HG02870 (cell line): ENCODE data around the gene ZNF547.
A peak's percentile ranks its signal among the peaks of the same experiment; 100 is the strongest.

Source experiments
- ATAC-seq: cut with Tn5 transposase; IDR thresholded peaks from one replicate; pipeline ENCODE4 v1.9.1; 2021; ENCODE audit warnings: mild to moderate bottlenecking, moderate library complexity; ENCODE audit not compliant: unreplicated experiment

The ZNF547 gene

DNA sequence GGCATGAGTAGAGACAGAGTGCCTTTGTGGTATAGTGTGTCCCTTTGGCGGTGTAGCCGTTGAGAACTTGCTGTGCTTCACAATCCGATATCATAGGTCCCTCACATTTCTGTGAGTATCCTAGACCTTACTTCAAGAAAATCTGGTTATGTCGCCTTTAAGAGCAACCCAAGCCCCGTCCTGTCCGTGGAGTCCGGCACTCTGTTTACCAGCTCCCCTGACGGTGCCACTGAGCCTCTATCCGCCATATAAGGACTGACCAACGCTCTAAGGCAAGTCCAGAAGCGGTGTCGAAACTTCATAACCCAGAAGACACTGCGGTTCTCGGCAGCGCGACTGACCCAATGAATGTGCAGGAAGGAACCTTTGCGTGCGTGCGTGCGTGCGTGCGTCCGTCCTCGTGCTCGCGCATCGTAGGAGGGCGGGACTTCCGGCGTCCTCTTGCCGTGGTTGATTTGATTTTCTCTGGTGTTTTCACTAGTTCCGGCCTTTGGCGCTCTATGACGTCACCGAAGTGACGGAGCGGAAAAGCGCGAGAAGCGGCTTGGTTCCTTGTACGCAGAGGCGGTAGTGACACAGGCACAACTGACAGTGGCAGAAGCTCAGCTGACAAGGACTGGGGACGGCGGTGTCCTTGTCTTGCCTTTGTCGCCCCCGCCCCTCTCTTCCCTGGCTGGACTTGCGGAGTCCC, at the start of gene ZNF547, which contains the start of gene TRAPPC2B:
Gene ZNF547, plus strand, starts transcription at position 555 of the 691 bp plus-strand sequence. CDS start 5,005 bp downstream, outside the sequence.
Gene TRAPPC2B, plus strand, starts transcription at position 555 of the 691 bp plus-strand sequence. CDS start 1,283 bp downstream, outside the sequence.
- ATAC-seq = peak; percentile 90

DNA sequence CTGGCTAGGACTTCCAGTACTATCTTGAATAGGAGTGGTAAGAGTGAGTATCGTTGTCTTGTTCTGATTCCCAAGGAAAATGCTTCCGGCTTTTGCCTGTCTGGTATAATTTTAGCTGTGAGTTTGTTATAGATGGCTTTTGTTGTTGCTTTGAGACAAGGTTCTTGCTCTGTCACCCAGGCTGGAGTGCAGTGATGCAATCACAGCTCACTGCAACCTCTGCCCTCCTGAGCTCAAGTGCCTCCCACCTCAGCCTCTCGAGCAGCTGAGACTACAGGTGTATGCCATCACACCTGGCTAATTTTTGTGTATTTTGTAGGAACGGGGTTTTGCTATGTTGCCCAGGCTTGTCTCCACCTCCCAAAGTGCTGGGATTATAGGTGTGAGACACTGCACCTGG, 49.2 kb upstream of the ZNF547 start:
- ATAC-seq = no peak

DNA sequence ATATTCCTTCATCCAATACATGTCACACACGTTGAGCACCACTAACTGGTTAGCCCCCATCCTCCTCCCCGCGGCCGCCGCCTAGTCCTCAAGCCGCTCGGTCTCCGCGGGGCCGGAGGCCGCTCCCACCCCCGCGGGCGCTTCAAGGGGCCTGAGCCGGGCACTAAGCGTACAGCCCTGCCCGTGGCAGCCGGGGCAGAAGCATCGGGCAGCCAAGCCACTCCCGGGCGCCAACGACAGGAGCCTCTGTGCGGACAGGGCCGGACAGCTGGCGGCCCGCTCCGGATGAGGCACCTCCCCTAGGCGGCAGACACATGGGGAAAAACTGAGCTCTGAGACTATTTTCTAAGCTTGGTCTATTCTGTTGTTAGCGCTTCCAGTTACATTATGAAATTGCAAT, 45.8 kb upstream of the ZNF547 start:
- no peak for ATAC-seq

DNA sequence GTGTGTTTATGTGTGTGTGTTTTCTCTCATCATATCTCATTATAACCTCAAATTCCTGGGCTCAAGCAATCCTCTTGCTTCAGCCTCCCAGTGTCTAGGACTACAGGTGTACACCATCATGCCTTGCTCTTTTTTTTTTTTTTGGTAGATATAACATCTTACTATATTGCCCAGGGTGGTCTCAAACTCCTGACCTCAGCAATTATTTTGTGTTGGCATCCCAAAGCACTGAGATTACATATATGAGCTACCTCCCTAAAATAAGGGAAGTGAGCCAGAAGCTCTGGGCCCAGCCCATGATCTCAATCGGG, 43.5 kb upstream of the ZNF547 start:
- ATAC-seq = no peak

DNA sequence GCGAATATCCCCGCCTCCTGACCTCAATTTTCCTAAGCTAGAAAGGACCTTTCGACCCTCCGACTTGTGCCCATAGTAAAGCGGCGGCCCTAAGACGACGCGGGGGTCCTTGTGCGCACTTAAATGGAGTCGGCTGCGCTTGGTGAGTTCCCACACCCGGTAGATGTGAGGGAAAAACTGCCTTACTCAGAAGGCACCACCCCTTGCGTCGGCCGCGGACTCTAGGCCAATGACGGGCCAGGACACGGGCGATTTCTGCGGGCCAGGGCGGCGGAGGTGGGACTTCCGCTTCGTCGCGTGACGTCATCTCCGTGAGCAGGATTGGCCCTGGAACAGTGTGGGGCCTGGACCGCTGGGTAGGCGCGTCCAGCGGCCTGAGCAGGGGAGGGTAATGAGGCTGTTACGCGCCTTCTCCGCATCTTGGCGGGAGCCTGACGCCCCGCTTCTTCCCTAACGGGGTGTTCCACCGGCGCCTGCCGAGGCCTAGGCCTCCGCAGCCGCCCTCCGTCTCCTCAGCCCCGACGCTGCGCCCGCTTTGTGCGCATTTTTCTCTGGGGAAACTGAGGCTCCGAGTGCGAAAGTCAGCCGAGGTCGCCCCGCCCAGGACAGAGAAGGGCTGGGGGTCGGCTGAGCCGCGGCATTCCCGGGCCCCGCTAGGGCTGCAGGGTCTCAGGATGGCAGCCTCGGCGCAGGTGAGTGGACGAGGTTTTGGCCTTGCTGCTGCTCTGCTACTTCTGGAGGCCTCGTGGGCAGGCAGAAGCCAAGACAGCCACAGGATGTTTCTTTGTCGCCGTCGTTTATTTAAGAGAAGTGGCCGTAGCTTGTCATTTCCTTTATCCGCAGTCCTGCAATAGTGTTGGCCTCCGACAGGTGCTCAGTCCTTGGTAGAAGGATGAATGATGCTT, 42.9 kb upstream of the ZNF547 start, which contains the start of gene ZNF543:
Gene ZNF543, plus strand, starts transcription at position 293 of the 905 bp plus-strand sequence. Its CDS starts 382 bp downstream, at position 675.
- ATAC-seq = peak; percentile 91

DNA sequence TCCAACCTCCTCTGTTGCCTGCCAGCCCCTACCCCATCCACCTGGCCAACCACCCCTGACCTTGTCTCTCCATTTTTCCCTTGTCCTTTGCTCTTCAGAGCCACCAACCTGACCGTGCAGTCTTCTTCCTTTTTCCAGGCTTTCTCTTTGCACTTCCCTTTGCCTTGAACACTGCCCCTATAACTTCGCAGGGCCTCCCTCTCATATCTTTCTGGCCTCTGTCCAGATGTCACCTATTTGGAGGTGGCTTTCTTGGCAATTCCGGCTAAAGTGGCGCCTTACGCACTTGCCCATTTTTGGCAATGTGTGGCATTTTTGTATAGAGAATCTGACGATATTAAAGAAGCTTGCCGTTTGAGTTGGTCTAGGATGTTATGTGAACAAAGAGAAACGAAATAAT, 42.2 kb upstream of the ZNF547 start:
- no peak for ATAC-seq

DNA sequence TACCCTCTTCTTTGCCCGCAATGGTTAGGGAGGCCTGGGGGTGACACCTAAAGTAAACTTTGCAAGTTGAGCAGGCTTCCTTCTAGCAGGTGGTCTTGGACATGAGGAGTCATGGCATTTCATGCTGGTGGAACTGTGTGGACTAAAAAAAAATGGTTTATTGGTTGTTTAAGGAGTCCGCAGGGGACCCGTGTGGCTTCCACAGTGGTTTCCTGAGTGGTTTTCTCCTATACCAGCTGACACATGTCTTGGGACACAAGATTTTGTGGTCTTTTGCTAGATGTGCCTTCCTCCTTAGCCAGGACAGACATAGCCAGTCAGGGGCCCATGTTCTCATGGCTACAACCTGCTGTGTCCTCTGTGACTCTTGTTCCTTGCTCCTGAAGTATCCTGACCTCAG, 41.6 kb upstream of the ZNF547 start:
- no peak for ATAC-seq

DNA sequence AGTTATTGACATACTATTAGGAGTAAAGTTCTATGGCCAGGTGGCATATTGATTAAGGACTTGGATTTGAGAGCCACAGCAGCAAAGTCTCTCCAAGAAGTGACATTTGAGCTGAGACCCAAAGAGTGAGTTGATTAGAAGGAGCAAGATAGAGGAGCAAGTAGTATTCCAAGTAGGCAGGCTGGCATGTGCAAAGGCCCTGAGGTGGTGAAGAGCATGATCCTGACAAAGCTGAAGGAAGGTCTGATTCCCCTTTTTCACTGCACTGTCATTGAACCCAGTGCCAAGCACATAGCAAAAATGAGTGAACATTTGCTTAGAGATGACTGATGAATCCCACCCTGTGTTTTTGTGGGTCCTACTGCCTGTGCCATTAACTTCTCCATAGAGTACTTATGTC, 38.4 kb upstream of the ZNF547 start:
- no peak for ATAC-seq

DNA sequence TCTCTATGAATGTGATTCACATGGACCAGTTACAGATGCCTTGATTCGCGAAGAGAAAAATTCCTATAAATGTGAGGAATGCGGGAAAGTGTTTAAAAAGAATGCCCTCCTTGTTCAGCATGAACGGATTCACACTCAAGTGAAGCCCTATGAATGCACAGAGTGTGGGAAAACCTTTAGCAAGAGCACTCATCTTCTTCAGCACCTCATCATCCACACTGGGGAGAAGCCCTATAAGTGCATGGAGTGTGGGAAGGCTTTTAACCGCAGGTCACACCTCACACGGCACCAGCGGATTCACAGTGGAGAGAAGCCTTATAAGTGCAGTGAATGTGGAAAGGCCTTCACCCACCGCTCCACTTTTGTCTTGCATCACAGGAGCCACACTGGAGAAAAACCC, 35.4 kb upstream of the ZNF547 start:
- no peak for ATAC-seq

DNA sequence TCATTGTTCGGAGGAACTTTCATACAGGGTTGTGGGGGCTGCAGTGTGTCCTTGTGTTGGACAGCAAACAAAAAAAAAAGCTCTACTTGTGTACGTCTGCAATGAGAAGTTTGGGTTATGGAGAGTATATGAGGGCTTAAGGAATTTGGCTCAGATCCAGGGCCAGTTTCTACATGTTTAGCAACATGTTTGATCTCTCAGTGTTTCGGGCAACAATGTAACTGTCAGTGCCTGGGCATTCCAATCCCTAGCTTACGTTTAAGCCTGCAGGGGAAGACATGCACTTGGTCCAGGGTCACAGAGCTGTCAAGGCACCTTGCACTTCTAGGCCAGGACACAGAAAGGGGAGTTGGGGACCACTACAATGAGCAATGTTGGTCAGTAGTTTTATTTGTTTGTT, 29.2 kb upstream of the ZNF547 start:
- ATAC-seq = no peak

DNA sequence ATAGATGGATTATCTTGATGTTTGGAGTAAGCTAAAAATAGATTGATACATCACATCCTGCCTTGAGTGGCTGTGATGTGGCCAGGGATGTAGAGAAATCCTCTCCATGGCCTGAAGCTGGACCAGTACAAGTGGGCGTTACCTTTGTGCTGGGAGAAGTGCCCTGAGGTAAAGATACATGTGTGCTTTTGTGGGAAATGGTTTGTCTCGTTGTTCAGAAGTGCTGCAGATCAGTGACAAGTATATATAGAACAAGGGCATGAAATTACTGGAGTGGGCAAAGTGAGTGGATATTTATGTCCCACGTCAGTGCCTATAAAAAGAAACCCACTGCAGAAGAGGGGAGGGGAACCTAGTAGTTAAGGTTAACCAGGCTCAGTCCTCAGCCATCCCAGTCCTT, 24.5 kb upstream of the ZNF547 start:
- no peak for ATAC-seq

DNA sequence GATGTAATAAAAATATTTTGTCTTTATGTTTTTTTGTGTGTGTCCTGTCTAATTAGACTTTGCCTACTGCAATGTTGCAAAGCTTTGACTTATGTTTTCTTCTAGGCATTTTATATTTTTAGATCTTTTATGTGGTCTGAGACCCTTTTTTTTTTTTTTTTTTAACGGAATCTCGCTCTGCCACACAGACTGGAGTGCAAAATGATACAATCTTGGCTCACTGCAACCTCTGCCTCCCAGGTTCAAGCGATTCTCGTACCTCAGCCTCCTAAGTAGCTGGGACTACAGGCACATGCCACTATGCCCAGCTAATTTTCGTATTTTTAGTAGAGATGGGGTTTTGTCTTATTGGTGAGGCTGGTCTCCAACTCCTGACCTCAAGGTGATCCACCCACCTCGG, 20.8 kb upstream of the ZNF547 start:
- ATAC-seq = no peak

DNA sequence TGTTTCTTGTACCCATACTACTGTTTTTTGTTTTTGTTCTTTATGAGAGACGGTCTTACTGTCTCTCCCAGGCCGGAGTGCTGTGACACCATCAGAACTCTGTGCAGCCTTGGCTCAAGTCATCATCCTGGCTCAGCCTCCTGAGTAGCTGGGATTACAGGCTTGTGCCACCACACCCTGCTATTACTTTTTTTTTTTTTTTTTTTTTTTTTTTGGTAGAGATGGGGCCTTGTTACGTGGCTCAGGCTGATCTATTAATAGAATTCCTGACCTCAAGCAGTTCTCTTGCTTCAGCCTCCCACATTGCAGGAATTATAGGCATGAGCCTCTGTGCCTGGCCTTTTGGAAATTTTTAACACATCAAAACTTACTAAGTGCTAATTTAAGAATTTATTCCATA, 15.2 kb upstream of the ZNF547 start:
- no peak for ATAC-seq

DNA sequence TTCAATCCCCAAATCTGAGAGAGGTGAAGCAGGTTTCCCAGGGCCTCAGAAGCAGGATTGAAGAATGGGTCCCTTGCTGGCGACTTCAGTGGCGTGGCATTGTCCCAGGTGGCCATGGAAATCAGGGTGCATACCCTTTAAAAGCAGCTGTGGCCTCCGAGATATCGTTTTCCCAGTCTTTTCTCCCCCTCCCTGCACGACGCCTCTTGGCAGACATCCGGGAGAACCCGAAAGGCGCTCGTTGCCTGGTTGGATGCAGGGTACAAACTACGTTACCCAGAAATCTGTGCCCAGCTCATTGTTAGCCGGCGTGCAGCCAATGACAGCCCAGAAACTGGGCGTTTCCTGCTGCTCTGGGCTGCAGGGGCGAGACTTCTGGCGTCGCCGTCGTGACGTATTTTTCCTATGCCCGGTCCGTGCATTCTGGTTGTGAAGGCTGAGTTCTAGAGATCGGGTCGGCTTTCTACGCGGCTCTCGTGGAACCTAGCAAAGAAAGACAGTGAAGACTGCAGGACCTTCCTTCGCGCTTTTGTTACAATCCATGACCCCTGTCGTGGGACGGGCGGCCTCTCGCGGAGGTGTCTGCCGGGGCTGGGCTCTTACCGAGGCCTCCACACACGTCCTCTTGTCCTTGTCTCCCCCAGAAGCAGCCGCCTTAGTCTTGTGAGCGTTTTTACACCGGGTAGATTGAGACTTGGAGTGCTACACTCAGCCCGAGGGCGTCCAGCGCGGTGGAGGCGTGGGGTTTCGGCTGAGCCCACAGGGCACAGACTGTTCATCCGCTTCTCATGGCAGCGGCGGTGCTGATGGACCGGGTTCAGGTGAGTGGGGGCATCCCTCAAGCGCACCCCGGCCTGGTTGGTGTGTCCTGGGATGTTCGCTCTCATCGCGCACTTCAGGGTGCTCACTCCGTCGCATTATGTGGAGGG, 12.2 kb upstream of the ZNF547 start, which contains the start of gene ZNF304:
Gene ZNF304, plus strand, starts transcription at position 395 of the 929 bp plus-strand sequence. Its CDS starts 394 bp downstream, at position 789.
- ATAC-seq = peak; percentile 97

DNA sequence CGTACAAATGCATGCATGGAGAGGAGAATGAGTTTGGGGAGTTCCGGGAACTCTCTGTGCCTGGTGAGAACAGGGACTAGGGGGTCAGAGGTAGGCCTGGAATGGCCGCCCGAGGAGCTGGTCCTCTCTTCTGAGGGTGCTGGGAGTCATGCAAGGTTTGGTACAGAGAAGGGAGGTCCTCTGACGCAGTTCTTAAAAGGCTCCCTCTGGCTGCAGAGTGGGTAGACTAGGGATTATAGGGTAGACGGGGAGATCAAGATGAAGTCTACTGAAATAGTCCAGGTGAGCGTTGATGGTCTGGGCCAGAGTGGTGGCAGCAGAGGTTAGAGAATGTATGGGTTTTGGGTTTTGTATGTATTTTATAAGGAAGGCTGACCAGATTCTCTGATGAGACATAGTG, 11.5 kb upstream of the ZNF547 start:
- ATAC-seq = no peak

DNA sequence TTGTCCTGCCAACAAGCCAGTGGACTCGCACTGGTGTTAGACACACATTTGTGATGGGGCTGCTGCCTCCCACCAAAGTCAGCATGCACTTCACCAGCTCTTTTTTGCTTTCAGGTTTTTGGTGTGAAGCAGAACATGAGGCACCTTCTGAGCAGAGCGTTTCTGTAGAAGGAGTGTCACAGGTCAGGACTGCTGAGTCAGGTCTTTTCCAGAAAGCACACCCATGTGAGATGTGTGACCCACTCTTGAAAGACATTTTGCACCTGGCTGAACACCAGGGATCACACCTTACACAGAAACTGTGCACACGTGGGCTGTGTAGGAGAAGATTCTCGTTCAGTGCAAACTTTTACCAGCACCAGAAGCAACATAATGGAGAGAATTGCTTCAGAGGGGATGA, 7.4 kb upstream of the ZNF547 start:
- ATAC-seq = no peak

DNA sequence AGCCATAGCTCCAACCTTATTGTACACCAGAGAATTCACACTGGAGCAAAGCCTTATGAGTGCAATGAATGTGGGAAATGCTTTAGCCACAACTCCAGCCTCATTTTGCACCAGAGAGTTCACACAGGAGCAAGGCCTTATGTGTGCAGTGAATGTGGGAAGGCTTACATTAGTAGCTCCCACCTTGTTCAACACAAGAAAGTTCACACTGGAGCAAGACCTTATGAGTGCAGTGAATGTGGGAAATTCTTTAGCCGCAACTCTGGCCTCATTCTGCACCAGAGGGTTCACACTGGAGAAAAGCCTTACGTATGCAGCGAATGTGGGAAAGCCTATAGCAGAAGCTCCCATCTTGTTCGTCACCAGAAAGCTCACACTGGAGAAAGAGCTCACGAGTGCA, 5.9 kb upstream of the ZNF547 start:
- ATAC-seq = no peak

DNA sequence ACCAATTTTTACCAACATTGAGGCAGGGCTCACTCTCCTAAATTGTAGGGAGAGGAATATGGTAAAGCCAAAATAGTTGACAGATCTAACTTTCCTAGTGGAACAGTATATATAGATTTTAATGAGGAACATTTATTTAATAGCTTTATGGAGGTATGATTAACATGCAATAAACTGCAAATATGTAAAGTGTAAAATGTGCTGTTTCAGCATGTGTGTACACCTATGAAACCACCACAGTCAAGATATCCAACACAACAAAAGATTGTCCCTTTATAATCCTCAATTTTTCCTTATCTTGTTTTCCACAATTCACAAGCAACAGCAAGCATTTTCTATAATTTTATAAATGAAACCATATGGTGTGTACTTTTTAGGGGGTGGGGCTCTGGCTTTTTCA, 4.1 kb upstream of the ZNF547 start:
- ATAC-seq = no peak

DNA sequence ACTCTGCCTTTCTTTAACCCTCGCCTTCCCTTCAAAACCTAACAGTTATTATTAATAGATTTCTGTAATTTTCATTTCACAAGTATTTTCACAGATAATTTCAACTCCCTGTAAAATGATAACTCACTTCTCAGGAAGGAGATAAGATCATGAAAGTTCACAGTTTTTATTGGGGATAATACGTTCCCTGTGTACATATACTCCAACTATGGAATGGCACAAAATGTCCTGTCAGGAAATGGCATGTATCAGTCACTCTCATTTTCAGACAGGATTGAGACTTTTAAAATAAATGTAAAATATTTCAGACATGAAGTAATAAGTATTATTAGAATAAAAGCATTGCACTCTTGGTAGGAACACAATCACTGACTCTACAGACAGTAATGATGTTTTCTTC, 932 bp upstream of the ZNF547 start:
- ATAC-seq = no peak

DNA sequence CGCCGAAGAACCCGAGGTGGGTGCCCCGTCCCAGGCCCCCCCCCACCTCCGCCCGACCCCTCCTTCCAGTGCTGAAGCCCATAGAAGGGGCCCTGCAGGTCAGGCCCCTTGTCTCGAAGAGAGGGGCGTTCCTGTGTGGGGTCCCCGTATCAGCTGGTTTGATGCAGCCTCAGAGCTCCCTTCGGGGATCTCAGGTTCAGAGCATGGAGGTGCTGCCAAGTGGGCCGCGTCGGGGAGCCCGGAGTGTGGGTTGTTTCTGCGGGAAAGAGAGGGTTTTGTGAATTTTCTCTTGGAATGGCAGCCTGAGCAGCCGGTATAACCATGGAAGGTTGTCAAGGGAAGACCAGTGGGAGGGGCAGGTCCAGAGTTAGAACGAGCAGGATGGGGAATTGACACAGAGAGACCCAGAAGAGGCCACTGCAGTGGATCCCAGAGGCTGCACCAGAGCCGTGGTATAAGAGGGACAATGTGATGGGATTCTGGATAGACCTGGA, 384 bp downstream of the ZNF547 start:
- ATAC-seq = no peak

DNA sequence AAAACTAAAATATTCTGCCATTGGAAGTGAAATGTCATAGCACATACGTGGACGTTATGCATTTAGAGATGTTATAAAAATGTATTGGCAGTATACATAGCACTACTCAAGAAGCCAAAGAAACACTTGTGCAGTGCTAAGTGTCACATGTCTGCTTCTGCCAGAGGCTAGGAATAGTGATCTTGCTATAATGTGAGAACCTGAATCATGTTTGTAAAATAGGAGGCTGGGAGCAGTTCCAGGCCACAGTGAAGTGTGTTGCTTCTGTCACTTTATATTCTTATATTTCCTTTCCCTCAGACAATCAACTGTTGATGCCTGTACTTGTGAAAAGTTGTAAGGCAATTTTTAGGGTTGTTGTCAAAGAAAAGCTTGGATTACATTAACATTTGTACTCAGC, 3.4 kb downstream of the ZNF547 start:
- ATAC-seq = no peak
